ENCODE results near the gene GTF3C6. TPM values are rescaled to one million over a fixed set of nuclear protein-coding genes. Genes with fewer than 3 reads are reported as not detected.

The GTF3C6 gene
- total and polyA plus RNA-seq, 2 of the 13 experiments (the other 11 are each of a cell fraction or from before 2014, with no cell fraction given), result 21.6 to 160 TPM

DNA sequence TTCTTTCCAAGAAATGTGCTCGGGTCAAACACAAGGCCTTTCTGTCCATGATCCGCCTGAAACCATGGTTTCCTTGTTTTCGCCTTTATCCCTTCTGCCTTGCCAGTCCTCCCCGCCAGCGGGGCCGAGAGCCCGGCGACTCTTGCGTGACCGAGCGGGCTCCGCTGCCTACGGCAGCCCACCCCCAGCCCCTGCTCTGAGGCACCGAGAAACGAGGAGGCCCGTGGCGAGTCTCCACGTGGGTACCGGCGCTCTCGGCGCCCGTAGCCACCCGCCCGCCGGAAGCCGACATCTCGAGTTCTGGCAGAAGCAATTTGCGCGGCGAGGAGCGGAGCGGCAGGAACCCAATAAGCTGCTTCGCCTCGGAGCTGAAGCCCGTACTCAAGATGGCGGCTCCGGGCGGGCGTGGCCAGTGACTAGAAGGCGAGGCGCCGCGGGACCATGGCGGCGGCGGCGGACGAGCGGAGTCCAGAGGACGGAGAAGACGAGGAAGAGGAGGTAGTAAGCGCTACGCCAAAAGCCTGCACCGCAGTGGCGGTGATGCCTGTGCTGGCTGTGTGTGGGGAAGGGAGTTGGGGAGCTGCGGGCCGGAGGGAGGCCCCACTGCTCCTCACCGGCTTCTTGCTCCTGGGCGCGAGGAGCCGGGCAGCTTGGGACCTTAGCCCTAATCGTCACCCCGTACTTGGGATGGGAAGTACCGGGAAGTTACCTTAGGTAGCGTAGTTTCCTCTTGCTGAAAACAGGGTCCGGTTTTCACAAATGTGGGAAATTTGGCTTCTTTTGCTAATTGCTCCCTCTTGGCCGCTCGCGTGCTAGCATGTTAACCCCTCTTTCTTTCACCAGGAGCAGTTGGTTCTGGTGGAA is at the start of gene GTF3C6 (continued):
- TF ChIP-seq THAP8 (CRISPR knock-in tag; IDR thresholded peaks at IDR 0.05; ENCODE audit: borderline replicate concordance) (no peak), MXI1 (IDR thresholded peaks at IDR 0.05; ENCODE audit: borderline replicate concordance, low read depth, low read length) (peak; percentile 93; the same call in 1 of the 3 replicates), ZNF629 (CRISPR knock-in tag; conservative IDR thresholded peaks at IDR 0.05) (0 out of 2 replicates have a peak, but pooled peaks have one; percentile 26), ARID2 (CRISPR knock-in tag; IDR thresholded peaks at IDR 0.05; ENCODE audit: borderline replicate concordance) (peak; percentile 99), ZNF124 (CRISPR knock-in tag; IDR thresholded peaks at IDR 0.05) (peak; percentile 92; the same call in 1 of the 2 replicates), PCBP1 (IDR thresholded peaks at IDR 0.05; ENCODE audit: borderline replicate concordance, low read depth, low read length) (0 out of 2 replicates have a peak, but pooled peaks have one; percentile 47), GABPB1 (CRISPR knock-in tag; IDR thresholded peaks at IDR 0.05) (peak; percentile 96)
- TF ChIP-seq, protein P1, sequence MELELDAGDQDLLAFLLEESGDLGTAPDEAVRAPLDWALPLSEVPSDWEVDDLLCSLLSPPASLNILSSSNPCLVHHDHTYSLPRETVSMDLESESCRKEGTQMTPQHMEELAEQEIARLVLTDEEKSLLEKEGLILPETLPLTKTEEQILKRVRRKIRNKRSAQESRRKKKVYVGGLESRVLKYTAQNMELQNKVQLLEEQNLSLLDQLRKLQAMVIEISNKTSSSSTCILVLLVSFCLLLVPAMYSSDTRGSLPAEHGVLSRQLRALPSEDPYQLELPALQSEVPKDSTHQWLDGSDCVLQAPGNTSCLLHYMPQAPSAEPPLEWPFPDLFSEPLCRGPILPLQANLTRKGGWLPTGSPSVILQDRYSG (CRISPR knock-in tag; IDR thresholded peaks at IDR 0.05), result 0 out of 2 replicates have a peak, but pooled peaks have one; percentile 29
- TF ChIP-seq, protein P2, sequence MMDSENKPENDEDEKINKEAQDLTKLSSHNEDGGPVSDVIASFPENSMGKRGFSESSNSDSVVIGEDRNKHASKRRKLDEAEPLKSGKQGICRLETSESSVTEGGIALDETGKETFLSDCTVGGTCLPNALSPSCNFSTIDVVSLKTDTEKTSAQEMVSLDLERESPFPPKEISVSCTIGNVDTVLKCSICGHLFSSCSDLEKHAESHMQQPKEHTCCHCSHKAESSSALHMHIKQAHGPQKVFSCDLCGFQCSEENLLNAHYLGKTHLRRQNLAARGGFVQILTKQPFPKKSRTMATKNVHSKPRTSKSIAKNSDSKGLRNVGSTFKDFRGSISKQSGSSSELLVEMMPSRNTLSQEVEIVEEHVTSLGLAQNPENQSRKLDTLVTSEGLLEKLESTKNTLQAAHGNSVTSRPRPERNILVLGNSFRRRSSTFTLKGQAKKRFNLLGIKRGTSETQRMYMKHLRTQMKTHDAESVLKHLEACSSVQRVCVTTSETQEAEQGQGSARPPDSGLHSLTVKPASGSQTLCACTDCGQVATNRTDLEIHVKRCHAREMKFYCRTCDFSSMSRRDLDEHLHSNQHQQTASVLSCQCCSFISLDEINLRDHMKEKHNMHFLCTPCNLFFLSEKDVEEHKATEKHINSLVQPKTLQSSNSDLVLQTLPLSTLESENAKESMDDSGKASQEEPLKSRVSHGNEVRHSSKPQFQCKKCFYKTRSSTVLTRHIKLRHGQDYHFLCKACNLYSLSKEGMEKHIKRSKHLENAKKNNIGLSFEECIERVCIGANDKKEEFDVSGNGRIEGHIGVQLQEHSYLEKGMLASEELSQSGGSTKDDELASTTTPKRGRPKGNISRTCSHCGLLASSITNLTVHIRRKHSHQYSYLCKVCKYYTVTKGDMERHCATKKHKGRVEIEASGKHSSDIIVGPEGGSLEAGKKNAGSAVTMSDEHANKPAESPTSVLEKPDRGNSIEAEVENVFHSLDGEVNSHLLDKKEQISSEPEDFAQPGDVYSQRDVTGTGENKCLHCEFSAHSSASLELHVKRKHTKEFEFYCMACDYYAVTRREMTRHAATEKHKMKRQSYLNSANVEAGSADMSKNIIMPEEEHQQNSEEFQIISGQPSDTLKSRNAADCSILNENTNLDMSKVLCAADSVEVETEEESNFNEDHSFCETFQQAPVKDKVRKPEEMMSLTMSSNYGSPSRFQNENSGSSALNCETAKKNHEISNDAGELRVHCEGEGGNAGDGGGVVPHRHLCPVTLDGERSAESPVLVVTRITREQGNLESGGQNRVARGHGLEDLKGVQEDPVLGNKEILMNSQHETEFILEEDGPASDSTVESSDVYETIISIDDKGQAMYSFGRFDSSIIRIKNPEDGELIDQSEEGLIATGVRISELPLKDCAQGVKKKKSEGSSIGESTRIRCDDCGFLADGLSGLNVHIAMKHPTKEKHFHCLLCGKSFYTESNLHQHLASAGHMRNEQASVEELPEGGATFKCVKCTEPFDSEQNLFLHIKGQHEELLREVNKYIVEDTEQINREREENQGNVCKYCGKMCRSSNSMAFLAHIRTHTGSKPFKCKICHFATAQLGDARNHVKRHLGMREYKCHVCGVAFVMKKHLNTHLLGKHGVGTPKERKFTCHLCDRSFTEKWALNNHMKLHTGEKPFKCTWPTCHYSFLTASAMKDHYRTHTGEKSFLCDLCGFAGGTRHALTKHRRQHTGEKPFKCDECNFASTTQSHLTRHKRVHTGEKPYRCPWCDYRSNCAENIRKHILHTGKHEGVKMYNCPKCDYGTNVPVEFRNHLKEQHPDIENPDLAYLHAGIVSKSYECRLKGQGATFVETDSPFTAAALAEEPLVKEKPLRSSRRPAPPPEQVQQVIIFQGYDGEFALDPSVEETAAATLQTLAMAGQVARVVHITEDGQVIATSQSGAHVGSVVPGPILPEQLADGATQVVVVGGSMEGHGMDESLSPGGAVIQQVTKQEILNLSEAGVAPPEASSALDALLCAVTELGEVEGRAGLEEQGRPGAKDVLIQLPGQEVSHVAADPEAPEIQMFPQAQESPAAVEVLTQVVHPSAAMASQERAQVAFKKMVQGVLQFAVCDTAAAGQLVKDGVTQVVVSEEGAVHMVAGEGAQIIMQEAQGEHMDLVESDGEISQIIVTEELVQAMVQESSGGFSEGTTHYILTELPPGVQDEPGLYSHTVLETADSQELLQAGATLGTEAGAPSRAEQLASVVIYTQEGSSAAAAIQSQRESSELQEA (CRISPR knock-in tag; IDR thresholded peaks at IDR 0.05; ENCODE audit: not compliant biosample characterization), result peak; percentile 83
- TF ChIP-seq, protein P3, sequence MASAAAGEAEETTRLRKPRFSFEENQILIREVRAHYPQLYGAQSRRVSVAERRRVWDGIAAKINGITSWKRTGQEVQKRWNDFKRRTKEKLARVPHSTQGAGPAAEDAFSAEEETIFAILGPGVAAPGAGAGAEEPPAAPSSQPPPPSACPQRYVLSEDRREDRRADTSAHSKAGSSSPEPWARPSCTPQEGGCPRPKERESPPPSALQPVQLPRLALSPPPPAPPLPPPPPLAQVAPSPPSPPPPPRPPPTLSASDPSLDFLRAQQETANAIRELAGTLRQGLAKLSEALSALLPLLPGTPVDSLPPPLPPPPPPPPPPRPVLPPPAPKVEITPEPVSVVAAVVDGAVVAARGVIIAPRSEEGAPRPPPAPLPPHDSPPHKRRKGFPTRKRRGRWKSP (CRISPR knock-in tag; IDR thresholded peaks at IDR 0.05), result peak; percentile 81
